Stimulated activated CD8-positive, alpha-beta memory T cell treated with anti-CD3 and anti-CD28 coated beads, Interleukin-7, amount 100 ng/mL, for 24 hours (primary cell): ENCODE data around the gene PLAU.
"Not testable (repeated sequence)": the region's sequence is repeated elsewhere in the genome, so short reads cannot be mapped to it uniquely, and the experiment has no call there.

ENCODE experiments used
- DNase-seq: peaks from one replicate; pipeline ENCODE4 v3.0.0-alpha.2; 2020; ENCODE audit warnings: low read depth

PLAU gene

DNA sequence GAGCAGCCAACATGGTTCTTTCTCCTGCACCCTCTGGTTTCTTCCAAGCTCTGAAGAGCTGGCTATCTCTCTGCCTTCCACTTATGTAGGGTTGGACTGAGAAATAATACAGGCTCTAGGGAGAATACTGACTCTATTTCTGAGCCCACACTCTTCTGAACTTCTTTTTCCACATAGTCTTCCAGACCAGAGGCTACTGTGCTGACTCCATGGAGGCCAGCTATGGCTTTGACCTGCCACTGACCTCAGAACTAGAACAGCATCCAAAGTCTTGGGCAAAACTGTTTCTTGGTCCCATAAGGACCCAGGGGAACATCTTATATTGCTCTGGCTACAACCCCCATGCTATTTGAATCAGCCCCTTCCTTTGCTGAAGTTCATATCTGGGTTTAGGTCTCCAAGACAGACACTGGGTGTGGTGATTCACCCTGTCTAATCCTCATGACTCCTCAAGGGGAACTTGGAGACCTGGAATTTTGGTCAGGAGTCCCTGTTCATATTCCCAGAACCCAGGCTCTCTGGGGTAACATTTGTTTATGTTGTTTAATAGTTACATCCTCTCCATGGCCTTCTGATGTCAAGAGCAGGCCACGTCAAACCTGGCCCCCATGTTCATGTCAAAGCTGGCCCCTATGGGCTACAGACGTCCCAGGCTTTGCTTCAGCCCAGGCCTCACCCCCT, 12.1 kb upstream of the PLAU start:
- no peak for DNase-seq

DNA sequence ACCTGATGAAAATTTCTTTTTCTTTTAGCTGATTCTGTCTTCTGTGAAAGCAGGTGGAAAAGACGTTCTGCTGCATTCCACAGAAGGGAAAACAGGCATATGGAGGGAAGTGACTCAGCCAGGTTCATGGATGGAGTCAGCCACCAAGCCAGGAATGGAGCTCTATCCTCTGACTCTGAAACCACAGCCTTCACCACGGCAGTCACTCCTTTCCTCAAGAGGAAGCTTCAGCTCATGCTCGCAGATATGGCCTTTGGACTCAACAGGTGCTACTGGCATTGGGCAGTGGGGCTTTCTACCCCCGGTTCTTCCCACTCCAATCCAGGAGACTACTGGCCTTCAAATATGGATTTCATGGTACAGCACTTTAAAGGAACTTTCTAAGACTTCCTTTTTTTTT, 11.5 kb upstream of the PLAU start:
- DNase-seq: no peak

DNA sequence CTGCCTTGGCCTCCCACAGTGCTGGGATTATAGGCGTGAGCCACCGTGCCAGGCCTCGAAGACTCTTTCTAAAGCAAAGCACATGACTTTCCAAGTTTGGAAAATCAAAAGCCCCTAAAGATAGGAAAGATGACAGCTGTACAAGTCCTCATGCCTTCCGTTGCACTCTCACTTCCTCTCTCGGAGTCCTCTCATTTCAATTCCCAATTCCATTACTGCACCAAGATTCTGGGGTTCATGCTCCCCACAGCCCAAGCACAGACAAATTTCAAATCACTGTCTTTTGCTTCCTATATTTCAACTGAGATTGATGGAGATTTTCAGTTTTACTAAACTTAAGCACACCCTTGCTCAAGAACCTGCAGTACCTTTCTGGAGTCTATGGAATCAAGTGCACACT, 10.9 kb upstream of the PLAU start:
- DNase-seq: no peak

DNA sequence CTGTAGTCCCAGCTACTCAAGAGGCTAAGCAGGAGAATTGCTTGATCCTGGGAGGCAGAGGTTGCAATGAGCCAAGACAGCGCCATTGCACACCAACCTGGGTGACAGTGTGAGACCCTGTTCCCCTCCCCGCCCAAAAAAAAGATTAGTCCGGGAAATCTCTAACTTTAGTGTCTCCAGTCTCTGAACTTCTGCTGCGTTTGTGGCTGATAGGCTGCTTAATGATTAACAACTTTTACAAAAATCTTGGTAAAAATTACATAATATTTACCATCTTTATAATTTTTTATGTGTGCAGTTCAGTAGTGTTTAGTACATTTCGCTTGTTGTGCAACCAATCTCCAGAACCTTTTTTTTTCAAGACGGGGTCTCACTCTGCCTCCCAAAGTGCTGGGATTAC, 9.7 kb upstream of the PLAU start:
- no peak for DNase-seq

- no peak for DNase-seq
Observed at GRCh38 chr10:73902351-73902750, 8.6 kb upstream of the PLAU start.

GRCh38 chr10:73905256-73906020, 5.5 kb upstream of the PLAU start:
- DNase-seq: no peak

DNA sequence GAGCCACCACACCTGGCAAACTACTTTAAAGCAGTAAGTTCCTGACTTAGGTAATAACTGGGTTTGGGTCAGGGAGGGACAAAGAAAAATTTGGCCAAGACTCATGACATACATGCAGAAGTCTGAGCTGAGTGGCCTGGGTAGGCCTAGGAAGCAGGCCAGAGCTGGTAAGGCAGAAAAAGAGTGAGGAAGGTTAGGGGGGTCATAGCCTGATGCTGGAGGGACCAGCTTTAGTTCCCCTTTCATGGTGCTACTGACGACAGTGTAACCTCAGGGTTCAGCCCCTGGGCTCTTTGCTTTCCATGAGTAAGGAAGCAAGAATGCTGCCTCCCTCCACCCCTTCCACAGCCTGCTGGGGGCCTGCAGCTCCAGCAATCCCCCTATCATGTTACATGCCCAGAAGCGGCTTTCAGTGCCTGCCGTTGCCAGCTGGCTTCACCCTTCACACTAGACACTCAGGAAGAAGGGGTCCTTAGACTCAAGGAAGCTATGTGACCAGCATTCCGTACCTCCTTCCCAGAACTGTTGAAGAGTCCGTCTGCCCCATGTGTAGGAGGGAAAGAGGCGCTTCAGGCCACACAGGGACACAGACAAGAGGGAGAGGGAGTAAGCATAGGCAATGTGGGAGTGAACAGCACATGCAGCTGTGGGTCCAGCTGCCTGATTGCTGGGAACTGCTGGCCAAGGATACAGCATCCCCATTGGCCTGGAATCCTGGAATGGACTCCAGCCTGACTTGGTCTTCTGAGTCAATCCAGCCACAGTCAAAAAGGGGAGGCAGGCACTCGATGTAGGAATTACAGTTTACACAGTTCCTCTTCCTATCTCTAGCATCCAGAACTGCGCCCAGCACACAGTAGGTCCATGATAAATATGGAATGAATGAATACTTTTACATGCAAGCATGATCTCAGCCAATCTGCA, 4.1 kb upstream of the PLAU start:
- DNase-seq: no peak

GRCh38 chr10:73907841-73908517, 3.0 kb upstream of the PLAU start:
- no peak for DNase-seq

- DNase-seq: no peak
Observed at GRCh38 chr10:73908853-73909539, 1.9 kb upstream of the PLAU start.

DNA sequence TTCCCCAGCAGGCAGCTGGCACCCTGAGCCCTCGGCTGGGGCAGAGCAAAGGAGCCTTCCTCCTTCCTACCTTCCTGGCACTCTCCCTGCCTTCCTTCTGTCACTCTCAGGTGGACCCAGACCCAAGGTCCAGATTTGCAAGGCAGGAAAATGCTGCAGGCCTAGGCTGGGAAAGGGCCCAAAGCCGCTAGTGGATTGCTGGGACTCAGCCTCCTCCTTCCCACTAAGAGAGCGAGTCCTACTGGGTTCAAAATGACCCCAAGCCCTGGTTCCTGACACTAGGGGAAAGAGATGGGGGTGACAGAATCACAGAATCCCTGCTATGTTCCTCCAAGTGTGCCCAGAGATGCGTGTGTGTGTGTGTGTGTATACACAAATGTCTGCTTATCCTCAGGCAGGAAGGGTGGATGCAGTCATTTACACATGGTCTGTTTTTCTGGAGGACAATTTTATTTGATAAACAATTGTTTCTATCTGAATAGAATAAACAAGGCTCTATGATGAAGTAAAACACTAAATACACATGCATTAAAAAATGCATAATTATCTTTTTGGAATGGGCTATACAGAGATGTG, 1.3 kb upstream of the PLAU start:
- no peak for DNase-seq

DNA sequence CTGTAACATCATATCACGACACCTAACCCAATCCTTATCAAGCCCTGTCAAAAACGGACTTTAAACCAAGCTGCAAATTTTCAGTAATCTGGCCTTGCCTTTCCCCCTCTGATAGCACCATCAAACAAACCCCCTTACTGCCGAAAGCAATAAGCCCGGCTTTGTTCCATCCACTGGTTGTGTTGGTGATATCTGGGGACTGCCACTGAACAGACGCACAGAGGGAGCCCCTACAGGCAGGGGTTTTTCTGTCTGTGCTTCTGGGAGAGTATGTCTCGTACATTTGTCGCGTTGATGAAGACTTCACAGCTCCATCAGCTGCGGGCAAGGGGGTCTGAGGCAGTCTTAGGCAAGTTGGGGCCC, 550 bp upstream of the PLAU start:
- DNase-seq: no peak

GRCh38 chr10:73911553-73912004, 647 bp downstream of the PLAU start:
- no peak for DNase-seq

DNA sequence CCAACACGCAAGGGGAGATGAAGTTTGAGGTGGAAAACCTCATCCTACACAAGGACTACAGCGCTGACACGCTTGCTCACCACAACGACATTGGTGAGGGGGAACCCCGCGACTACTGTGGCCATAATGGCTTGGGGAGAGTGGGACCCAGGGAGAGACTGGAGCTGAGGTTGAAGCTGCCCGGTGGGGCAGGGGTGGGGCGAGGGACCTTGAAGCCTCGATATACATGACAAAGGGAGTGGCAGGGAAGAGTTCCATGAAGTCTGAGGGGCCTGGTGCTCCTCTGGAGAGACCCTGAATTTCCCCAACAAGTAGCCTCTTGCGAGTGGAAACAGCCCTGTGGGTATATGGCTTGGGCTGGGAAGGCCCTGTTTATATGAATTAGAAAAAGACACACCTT, 3.1 kb downstream of the PLAU start:
- no peak for DNase-seq

DNA sequence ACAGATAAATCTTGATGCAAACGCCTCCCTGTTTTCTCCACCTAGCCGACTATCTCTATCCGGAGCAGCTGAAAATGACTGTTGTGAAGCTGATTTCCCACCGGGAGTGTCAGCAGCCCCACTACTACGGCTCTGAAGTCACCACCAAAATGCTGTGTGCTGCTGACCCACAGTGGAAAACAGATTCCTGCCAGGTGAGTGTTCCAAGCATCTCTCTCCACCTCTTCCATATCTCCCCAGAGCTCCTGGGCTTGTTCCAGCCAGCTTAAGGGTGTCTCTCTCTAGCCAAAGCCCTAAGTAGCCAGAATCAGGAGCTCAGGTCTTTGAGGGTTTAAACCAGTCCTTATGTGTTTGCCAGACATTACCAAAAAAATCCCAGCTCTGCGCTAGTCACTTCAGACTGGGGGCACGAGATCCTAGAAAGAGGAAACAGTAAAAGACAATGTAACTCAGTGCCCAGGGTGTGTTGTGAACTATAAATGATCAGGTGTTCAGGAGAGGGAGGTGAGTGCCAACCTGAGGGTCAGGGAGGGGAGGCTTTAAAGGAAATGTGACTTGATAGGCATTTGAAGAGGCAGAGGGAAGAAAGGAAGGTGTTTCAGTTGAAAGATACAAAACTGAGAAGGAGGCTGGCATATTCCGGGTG, 4.4 kb downstream of the PLAU start:
- DNase-seq: no peak

GRCh38 chr10:73916761-73917470, 6.0 kb downstream of the PLAU start:
- DNase-seq: no peak

GRCh38 chr10:73917566-73918305, 6.8 kb downstream of the PLAU start:
- no peak for DNase-seq

DNA sequence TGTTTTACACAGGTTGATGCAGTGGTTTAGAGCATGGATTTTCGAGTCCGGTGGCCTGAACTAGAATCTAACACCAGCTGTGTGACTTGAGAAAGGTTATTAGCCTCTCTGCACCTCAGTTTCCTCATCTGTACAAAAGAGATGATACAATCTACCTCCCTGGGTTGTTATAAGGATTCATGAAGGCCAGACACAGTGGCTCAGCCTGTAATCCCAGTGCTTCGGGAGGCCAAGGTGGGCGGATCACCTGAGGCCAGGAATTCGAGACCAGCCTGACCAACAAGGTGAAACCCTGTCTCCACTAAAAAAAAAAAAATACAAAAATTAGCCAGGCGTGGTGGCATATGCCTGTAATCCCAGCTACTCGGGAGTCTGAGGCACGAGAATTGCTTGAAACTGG, 8.5 kb downstream of the PLAU start:
- not testable (repeated sequence) for DNase-seq

- no peak for DNase-seq
Observed at GRCh38 chr10:73920089-73920488, 9.2 kb downstream of the PLAU start.
